Activated T-helper 2 cell treated with anti-CD3 and anti-CD28 coated beads, Interferon-gamma antibody, Interleukin-2, Interleukin-4, amounts not matched to agents 10 μg/mL and 5 μg/mL and 100 μg/mL, durations not matched to agents 14 hours and 24 hours and 36 hours (primary cell): ENCODE data around the gene HNRNPK. TPM values are rescaled to one million over a fixed set of nuclear protein-coding genes. Genes with fewer than 3 reads are reported as not detected.

Experiments
- DNase-seq: peaks from one replicate; pipeline ENCODE4 v3.0.0; 2021; ENCODE audit warnings: low spot score
- H3K27ac Mint-ChIP-seq: one replicate; pipeline ENCODE4 v1.8.0; 2021; ENCODE audit warnings: mixed read lengths
- H3K27me3 Mint-ChIP-seq: one replicate; pipeline ENCODE4 v1.8.0; 2021; ENCODE audit warnings: low read depth, mixed read lengths
- H3K36me3 Mint-ChIP-seq: one replicate; pipeline ENCODE4 v1.8.0; 2021; ENCODE audit warnings: low read depth, mixed read lengths
- H3K4me1 Mint-ChIP-seq: one replicate; pipeline ENCODE4 v1.8.0; 2021; ENCODE audit warnings: low read depth, mixed read lengths
- H3K4me3 Mint-ChIP-seq: one replicate; pipeline ENCODE4 v1.8.0; 2021; ENCODE audit warnings: low read depth, mild to moderate bottlenecking, moderate library complexity, mixed read lengths
- H3K9me3 Mint-ChIP-seq: one replicate; pipeline ENCODE4 v1.8.0; 2021; ENCODE audit warnings: mixed read lengths
- intact Hi-C: fragments of 100-400 bp; cut with micrococcal nuclease; formaldehyde crosslinking; loops from one replicate; pipeline ENCODE4 v1.15.1; 2023
- total RNA-seq: library from RNA; stranded (reverse); gene quantifications from 2 replicates; pipeline ENCODE4 v1.2.3, GENCODE V29; 2022

Gene HNRNPK
- 855 and 856 TPM in 2 replicates for total RNA-seq

- peaks cover 46% of the 10 kb centered on the region for H3K4me1 Mint-ChIP-seq
- H3K9me3 Mint-ChIP-seq: no peaks in the 10 kb centered on the region
- H3K4me3 Mint-ChIP-seq: peak within 1 kb of the TSS; percentile 100
- H3K36me3 Mint-ChIP-seq: peaks cover 58% of the 10 kb centered on the region
- peak within 1 kb of the TSS; percentile 99 for H3K27ac Mint-ChIP-seq
- intact Hi-C loops: loop anchor here (1.0 to 5.0 kb wide), 7 partner anchors 22 to 1962 kb away; partner anchors contain the start of genes IDNK, KIF27 and NAA35
- no peaks in the 10 kb centered on the region for H3K27me3 Mint-ChIP-seq
- peak; percentile 98 for DNase-seq
Measured at GRCh38 chr9:83979812-83980394, at the start of gene HNRNPK. Gene HNRNPK (minus strand): TSS chr9:83980215. CDS start chr9:83978252, 1,963 bp downstream.

- H3K27ac Mint-ChIP-seq: no peak overlapping the region
- DNase-seq: no peak
- H3K4me1 Mint-ChIP-seq: no peaks in the 10 kb centered on the region
- intact Hi-C loops: no loop called here
- no peaks in the 10 kb centered on the region for H3K36me3 Mint-ChIP-seq
- H3K27me3 Mint-ChIP-seq: peaks cover 6% of the 10 kb centered on the region
- no peak overlapping the region for H3K4me3 Mint-ChIP-seq
- no peaks in the 10 kb centered on the region for H3K9me3 Mint-ChIP-seq
Measured at GRCh38 chr9:84027201-84027600, 47.2 kb upstream of the HNRNPK start.

DNA sequence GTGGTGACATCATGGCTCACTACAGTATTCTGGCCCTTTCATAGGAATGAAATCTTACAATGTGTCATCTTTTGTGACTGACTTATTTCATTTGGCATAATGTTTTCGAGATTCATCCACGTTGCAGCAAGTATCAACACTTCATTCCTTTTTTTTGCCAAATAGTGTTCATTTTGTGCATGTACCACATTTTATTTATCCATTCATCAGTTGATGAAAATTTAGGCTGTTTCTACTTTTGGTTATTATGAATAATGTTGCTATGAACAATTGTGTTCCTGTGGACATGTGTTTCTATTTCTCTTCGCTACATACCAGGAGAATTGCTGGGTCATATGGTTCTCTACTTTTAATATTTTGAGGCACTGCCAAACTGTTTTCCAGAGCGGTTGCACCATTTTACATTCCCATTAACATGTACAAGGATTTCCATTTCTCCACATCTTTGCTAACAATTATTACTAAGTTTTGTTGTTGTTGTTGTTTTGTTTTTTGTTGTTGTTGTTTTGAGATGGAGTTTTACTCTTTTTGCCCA, 44.1 kb upstream of the HNRNPK start:
- DNase-seq: no peak
- intact Hi-C loops: no loop called here
- Mint-ChIP-seq H3K27me3 (peaks cover 6% of the 10 kb centered on the region), H3K36me3 (no peaks in the 10 kb centered on the region), H3K27ac (no peak overlapping the region), H3K4me3 (no peak overlapping the region), H3K9me3 (no peaks in the 10 kb centered on the region), H3K4me1 (no peaks in the 10 kb centered on the region)

- Mint-ChIP-seq H3K4me1 (no peaks in the 10 kb centered on the region), H3K9me3 (no peaks in the 10 kb centered on the region), H3K4me3 (no peak overlapping the region), H3K27ac (no peak overlapping the region), H3K27me3 (no peaks in the 10 kb centered on the region), H3K36me3 (peaks cover 18% of the 10 kb centered on the region)
- intact Hi-C loops: no loop called here
- no peak for DNase-seq
Measured at GRCh38 chr9:84007662-84008061, 27.6 kb upstream of the HNRNPK start.

GRCh38 chr9:84003246-84003645, 23.2 kb upstream of the HNRNPK start:
- Mint-ChIP-seq H3K9me3 (no peaks in the 10 kb centered on the region), H3K4me1 (peaks cover 17% of the 10 kb centered on the region), H3K27ac (no peak overlapping the region), H3K27me3 (no peaks in the 10 kb centered on the region), H3K4me3 (no peak overlapping the region), H3K36me3 (peaks cover 41% of the 10 kb centered on the region)
- intact Hi-C loops: no loop called here
- DNase-seq: no peak

DNA sequence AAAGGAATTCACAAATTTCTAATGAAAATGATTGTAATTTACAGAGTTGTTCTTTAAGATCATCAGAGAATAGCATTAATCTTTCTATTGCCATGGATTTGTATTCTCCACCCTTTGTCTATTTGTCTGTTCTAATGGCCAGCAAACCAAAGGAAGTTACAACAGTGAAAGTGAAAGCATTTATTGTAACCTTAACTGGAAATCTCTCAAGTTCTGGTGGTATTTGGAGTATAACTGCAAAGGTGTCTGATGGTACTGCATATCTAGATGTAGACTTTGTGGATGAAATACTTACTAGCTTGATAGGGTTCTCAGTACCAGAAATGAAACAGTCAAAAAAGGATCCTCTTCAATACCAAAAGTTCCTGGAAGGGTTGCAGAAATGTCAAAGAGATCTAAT, 22.3 kb upstream of the HNRNPK start:
- no peak for DNase-seq
- Mint-ChIP-seq H3K27me3 (no peaks in the 10 kb centered on the region), H3K9me3 (no peaks in the 10 kb centered on the region), H3K4me1 (peaks cover 17% of the 10 kb centered on the region), H3K36me3 (peaks cover 39% of the 10 kb centered on the region), H3K27ac (peak overlapping the region; percentile 12), H3K4me3 (no peak overlapping the region)
- intact Hi-C loops: loop anchor here (1.0 kb wide), 1 partner anchor 22 kb away; the partner anchor contains the start of genes HNRNPK and RMI1

GRCh38 chr9:84001621-84002020, 21.6 kb upstream of the HNRNPK start:
- intact Hi-C loops: loop anchor here (1.0 kb wide), 1 partner anchor 21 kb away; the partner anchor contains the start of genes HNRNPK and RMI1
- H3K27ac Mint-ChIP-seq: no peak overlapping the region
- H3K9me3 Mint-ChIP-seq: no peaks in the 10 kb centered on the region
- no peak for DNase-seq
- peaks cover 18% of the 10 kb centered on the region for H3K4me1 Mint-ChIP-seq
- peaks cover 39% of the 10 kb centered on the region for H3K36me3 Mint-ChIP-seq
- no peaks in the 10 kb centered on the region for H3K27me3 Mint-ChIP-seq
- no peak overlapping the region for H3K4me3 Mint-ChIP-seq

GRCh38 chr9:84000186-84000585, 20.2 kb upstream of the HNRNPK start:
- intact Hi-C loops: no loop called here
- H3K27ac Mint-ChIP-seq: no peak overlapping the region
- H3K4me3 Mint-ChIP-seq: no peak overlapping the region
- DNase-seq: no peak
- H3K36me3 Mint-ChIP-seq: peaks cover 39% of the 10 kb centered on the region
- H3K9me3 Mint-ChIP-seq: no peaks in the 10 kb centered on the region
- no peaks in the 10 kb centered on the region for H3K27me3 Mint-ChIP-seq
- H3K4me1 Mint-ChIP-seq: peaks cover 29% of the 10 kb centered on the region

GRCh38 chr9:83999141-83999918, 19.3 kb upstream of the HNRNPK start:
- Mint-ChIP-seq H3K9me3 (no peaks in the 10 kb centered on the region), H3K36me3 (peaks cover 37% of the 10 kb centered on the region), H3K4me3 (no peak overlapping the region), H3K27me3 (no peaks in the 10 kb centered on the region), H3K4me1 (peaks cover 29% of the 10 kb centered on the region), H3K27ac (no peak overlapping the region)
- DNase-seq: no peak
- intact Hi-C loops: no loop called here

DNA sequence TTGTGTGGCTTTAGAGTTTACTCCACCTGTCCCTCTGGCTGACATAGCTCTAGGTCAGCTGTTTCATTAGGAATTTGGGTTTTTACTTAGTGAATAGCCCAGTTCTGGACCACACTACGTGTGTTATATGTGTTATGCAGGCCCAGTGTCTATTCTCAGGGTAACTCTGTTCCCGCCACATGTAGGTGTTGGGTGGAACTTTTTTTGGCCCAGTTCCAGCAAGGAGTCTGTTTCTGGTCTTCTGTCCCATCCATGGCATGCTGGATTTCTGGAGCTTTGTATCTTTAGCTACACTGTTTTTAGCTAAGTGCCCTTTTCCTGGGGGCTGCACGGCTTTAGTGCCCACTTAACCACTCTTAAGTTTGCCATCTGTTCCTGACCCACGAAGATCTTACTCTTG, 16.1 kb upstream of the HNRNPK start:
- no peak for DNase-seq
- H3K27me3 Mint-ChIP-seq: no peaks in the 10 kb centered on the region
- intact Hi-C loops: no loop called here
- peaks cover 34% of the 10 kb centered on the region for H3K4me1 Mint-ChIP-seq
- no peak overlapping the region for H3K27ac Mint-ChIP-seq
- H3K4me3 Mint-ChIP-seq: no peak overlapping the region
- H3K36me3 Mint-ChIP-seq: peaks cover 37% of the 10 kb centered on the region
- no peaks in the 10 kb centered on the region for H3K9me3 Mint-ChIP-seq

- Mint-ChIP-seq H3K4me3 (no peak overlapping the region), H3K36me3 (peaks cover 46% of the 10 kb centered on the region), H3K27me3 (no peaks in the 10 kb centered on the region), H3K4me1 (peaks cover 33% of the 10 kb centered on the region), H3K9me3 (no peaks in the 10 kb centered on the region), H3K27ac (no peak overlapping the region)
- intact Hi-C loops: no loop called here
- no peak for DNase-seq
Measured at GRCh38 chr9:83992901-83993300, 12.9 kb upstream of the HNRNPK start.

GRCh38 chr9:83992407-83992806, 12.4 kb upstream of the HNRNPK start:
- H3K4me1 Mint-ChIP-seq: peaks cover 35% of the 10 kb centered on the region
- H3K4me3 Mint-ChIP-seq: no peak overlapping the region
- no peaks in the 10 kb centered on the region for H3K27me3 Mint-ChIP-seq
- H3K36me3 Mint-ChIP-seq: peaks cover 48% of the 10 kb centered on the region
- H3K9me3 Mint-ChIP-seq: peaks cover 1% of the 10 kb centered on the region
- intact Hi-C loops: no loop called here
- DNase-seq: no peak
- no peak overlapping the region for H3K27ac Mint-ChIP-seq

DNA sequence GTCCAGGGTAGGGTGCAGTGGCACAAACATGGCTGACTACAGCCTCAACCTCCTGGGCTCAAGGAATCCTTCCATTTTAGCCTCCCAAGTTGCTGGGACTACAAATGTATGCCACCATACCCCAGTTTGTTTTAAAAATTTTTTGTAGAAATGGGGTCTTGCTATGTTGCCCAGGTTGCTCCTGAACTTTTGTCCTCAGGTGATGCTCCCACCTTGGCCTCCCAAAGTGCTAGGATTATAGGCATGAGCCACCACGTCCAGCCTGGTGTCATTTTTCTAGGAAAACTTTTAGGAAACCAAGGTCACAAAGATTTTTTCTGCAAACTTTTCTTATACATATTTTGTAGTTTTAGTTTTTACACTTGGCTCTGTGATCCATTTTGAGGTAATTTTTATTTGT, 11.3 kb upstream of the HNRNPK start:
- H3K4me1 Mint-ChIP-seq: peaks cover 40% of the 10 kb centered on the region
- no peak overlapping the region for H3K4me3 Mint-ChIP-seq
- H3K36me3 Mint-ChIP-seq: peaks cover 54% of the 10 kb centered on the region
- no peak overlapping the region for H3K27ac Mint-ChIP-seq
- DNase-seq: no peak
- H3K9me3 Mint-ChIP-seq: peaks cover 4% of the 10 kb centered on the region
- H3K27me3 Mint-ChIP-seq: no peaks in the 10 kb centered on the region
- intact Hi-C loops: no loop called here
